Ishikawa (cell line): ENCODE measurements around the gene MPO.

Experiments used
- CEBPB ChIP-seq: IDR thresholded peaks from 2 replicates; pipeline ENCODE4 v1.6.1; 2012
- CREB1 ChIP-seq: IDR thresholded peaks from 2 replicates; pipeline ENCODE4 v1.6.1; 2012; ENCODE audit warnings: low read depth
- EGR1 ChIP-seq: IDR thresholded peaks from 2 replicates; pipeline ENCODE4 v1.6.1; 2012
- EP300 ChIP-seq: IDR thresholded peaks from 2 replicates; pipeline ENCODE4 v1.6.1; 2012; ENCODE audit warnings: borderline replicate concordance
- FOXM1 ChIP-seq: IDR thresholded peaks from 2 replicates; pipeline ENCODE4 v1.6.1; 2012; ENCODE audit warnings: low read depth, borderline replicate concordance
- MAX ChIP-seq: IDR thresholded peaks from 2 replicates; pipeline ENCODE4 v1.6.1; 2012
- NFIC ChIP-seq: IDR thresholded peaks from 2 replicates; pipeline ENCODE4 v1.6.1; 2012
- RAD21 ChIP-seq: IDR thresholded peaks from 2 replicates; pipeline ENCODE4 v1.6.1; 2012; ENCODE audit warnings: low read depth
- REST ChIP-seq: IDR thresholded peaks from 2 replicates; pipeline ENCODE4 v1.6.1; 2012; ENCODE audit warnings: low read depth, mild to moderate bottlenecking
- TAF1 ChIP-seq: IDR thresholded peaks from 2 replicates; pipeline ENCODE4 v1.6.1; 2012; ENCODE audit warnings: low read depth, mild to moderate bottlenecking
- TCF12 ChIP-seq: IDR thresholded peaks from 2 replicates; pipeline ENCODE4 v1.6.1; 2012; ENCODE audit warnings: low read depth
- TEAD4 ChIP-seq: IDR thresholded peaks from 2 replicates; pipeline ENCODE4 v1.6.1; 2012
- USF1 ChIP-seq: IDR thresholded peaks from 2 replicates; pipeline ENCODE4 v1.6.1; 2012
- YY1 ChIP-seq: IDR thresholded peaks from 2 replicates; pipeline ENCODE4 v1.6.1; 2012; ENCODE audit warnings: low read depth
- ZBTB7A ChIP-seq: IDR thresholded peaks from 2 replicates; pipeline ENCODE4 v1.6.1; 2012; ENCODE audit warnings: low read depth

MPO gene

GRCh38 chr17:58279736-58280479 lies 827 bp downstream of the MPO start:
- TF ChIP-seq REST (no peak), TAF1 (no peak), FOXM1 (no peak), MAX (no peak)

- TF ChIP-seq YY1 (no peak), EP300 (no peak), RAD21 (no peak), USF1 (no peak), REST (no peak), MAX (no peak), TEAD4 (no peak), TAF1 (no peak), ZBTB7A (no peak), FOXM1 (no peak), CEBPB (no peak), CREB1 (no peak), TCF12 (no peak), EGR1 (no peak), NFIC (no peak)
These were observed 1.6 kb downstream of the MPO start for GRCh38 chr17:58279016-58279711.

- TF ChIP-seq RAD21 (no peak), YY1 (no peak), REST (no peak), MAX (no peak), TAF1 (no peak), CEBPB (no peak), FOXM1 (no peak), EP300 (no peak), EGR1 (no peak), CREB1 (no peak), USF1 (no peak), NFIC (no peak), ZBTB7A (no peak), TCF12 (no peak)
These were observed 2.1 kb downstream of the MPO start for GRCh38 chr17:58278661-58279015.
